IPS-18c (cell line): Measurements from ENCODE around the gene ADGRG7.

ENCODE experiments used
- H3K4me3 ChIP-seq: 2 replicates; pipeline ENCODE4 v1.7.0; 2013; ENCODE audit warnings: low read depth, mild to moderate bottlenecking, low read length, moderate library complexity; ENCODE audit not compliant: insufficient read depth
- H3K9me3 ChIP-seq: one replicate; pipeline ENCODE4 v1.6.1; 2013; ENCODE audit warnings: mild to moderate bottlenecking, low read length, moderate library complexity; ENCODE audit not compliant: control insufficient read depth, insufficient read depth

ADGRG7 gene

DNA sequence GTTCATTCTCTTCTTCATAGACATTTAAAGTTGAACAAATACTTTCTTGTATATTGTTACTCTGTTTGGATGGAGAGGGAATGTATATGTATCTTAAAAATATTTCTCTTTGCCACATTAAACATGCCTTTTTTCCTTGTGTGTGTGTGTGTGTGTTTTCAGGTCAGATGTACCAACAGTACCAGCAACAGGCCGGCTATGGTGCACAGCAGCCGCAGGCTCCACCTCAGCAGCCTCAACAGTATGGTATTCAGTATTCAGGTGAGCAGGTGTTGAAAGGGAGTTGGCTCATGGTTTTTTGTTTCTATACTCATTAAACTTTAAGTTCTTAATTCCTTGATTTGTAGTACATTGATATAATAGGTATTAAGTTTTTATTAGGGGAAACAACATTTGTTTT is 135.3 kb downstream of the ADGRG7 start:
- Histone ChIP-seq H3K9me3 (no peaks in the 10 kb centered on the region), H3K4me3 (no peak overlapping the region)
